Measurements from ENCODE around the gene FDX1.
"Not testable (repeated sequence)": the region's sequence is repeated elsewhere in the genome, so short reads cannot be mapped to it uniquely, and the experiment has no call there.

The FDX1 gene

GRCh38 chr11:110429731-110430266, at the start of gene FDX1:
Gene FDX1, plus strand, starts transcription at chr11:110429948. Its CDS starts 173 bp downstream, at chr11:110430121.
- peak; percentile 87 for DNase-seq

GRCh38 chr11:110380836-110381622, 48.7 kb upstream of the FDX1 start:
- peak; percentile 8 for DNase-seq

GRCh38 chr11:110388231-110388630, 41.5 kb upstream of the FDX1 start:
- not testable (repeated sequence) for DNase-seq

- DNase-seq: no peak
Measured at GRCh38 chr11:110389965-110390364, 39.8 kb upstream of the FDX1 start.

GRCh38 chr11:110392056-110392455, 37.7 kb upstream of the FDX1 start:
- DNase-seq: no peak

- not testable (repeated sequence) for DNase-seq
Measured at GRCh38 chr11:110397668-110398286, 32.0 kb upstream of the FDX1 start.

- not testable (repeated sequence) for DNase-seq
Measured at GRCh38 chr11:110403585-110403984, 26.2 kb upstream of the FDX1 start.

GRCh38 chr11:110405636-110406035, 24.1 kb upstream of the FDX1 start:
- DNase-seq: not testable (repeated sequence)

- DNase-seq: no peak
Measured at GRCh38 chr11:110407315-110407714, 22.4 kb upstream of the FDX1 start.

- no peak for DNase-seq
Measured at GRCh38 chr11:110409174-110409573, 20.6 kb upstream of the FDX1 start.

- no peak for DNase-seq
Measured at GRCh38 chr11:110410651-110411050, 19.1 kb upstream of the FDX1 start.

GRCh38 chr11:110415081-110415480, 14.7 kb upstream of the FDX1 start:
- DNase-seq: no peak

- not testable (repeated sequence) for DNase-seq
Measured at GRCh38 chr11:110421658-110422057, 8.1 kb upstream of the FDX1 start.

GRCh38 chr11:110422306-110422905, 7.3 kb upstream of the FDX1 start:
- DNase-seq: no peak

GRCh38 chr11:110424775-110425444, 4.8 kb upstream of the FDX1 start:
- DNase-seq: no peak

GRCh38 chr11:110425751-110426545, 3.8 kb upstream of the FDX1 start:
- DNase-seq: no peak

GRCh38 chr11:110428040-110428439, 1.7 kb upstream of the FDX1 start:
- no peak for DNase-seq

GRCh38 chr11:110428956-110429730, 605 bp upstream of the FDX1 start:
- DNase-seq: no peak

GRCh38 chr11:110430267-110431050, 711 bp downstream of the FDX1 start:
- DNase-seq: no peak

- DNase-seq: no peak
Measured at GRCh38 chr11:110431051-110431672, 1.4 kb downstream of the FDX1 start.

Data from stimulated activated CD4-positive, alpha-beta T cell treated with anti-CD3 and anti-CD28 coated beads, Interleukin-1b, Interleukin-23, amount 100 ng/mL, for 48 hours (primary cell).